HG02642 (cell line): ENCODE results near the gene ARNT2.

ENCODE experiments used
- ATAC-seq: cut with Tn5 transposase; IDR thresholded peaks from one replicate; pipeline ENCODE4 v1.9.1; 2021; ENCODE audit warnings: mild to moderate bottlenecking; ENCODE audit not compliant: unreplicated experiment, poor library complexity

ARNT2 gene

GRCh38 chr15:80567721-80568157 is 163.6 kb downstream of the ARNT2 start:
- no peak for ATAC-seq

- ATAC-seq = no peak
Measured at GRCh38 chr15:80568298-80568697, 164.1 kb downstream of the ARNT2 start.

GRCh38 chr15:80568876-80569605 is 164.9 kb downstream of the ARNT2 start:
- ATAC-seq = no peak

- ATAC-seq = no peak
Measured at GRCh38 chr15:80569656-80570055, 165.5 kb downstream of the ARNT2 start.

- no peak for ATAC-seq
Measured at GRCh38 chr15:80570553-80570952, 166.4 kb downstream of the ARNT2 start.

GRCh38 chr15:80572337-80572736 is 168.2 kb downstream of the ARNT2 start:
- ATAC-seq = no peak

- no peak for ATAC-seq
Measured at GRCh38 chr15:80573606-80574005, 169.4 kb downstream of the ARNT2 start.

- ATAC-seq = no peak
Measured at GRCh38 chr15:80574590-80574989, 170.4 kb downstream of the ARNT2 start.

- no peak for ATAC-seq
Measured at GRCh38 chr15:80576519-80577090, 172.4 kb downstream of the ARNT2 start.

GRCh38 chr15:80577552-80578205 is 173.5 kb downstream of the ARNT2 start:
- ATAC-seq = no peak

- no peak for ATAC-seq
Measured at GRCh38 chr15:80578206-80578595, 174.0 kb downstream of the ARNT2 start.

- no peak for ATAC-seq
Measured at GRCh38 chr15:80578871-80579270, 174.7 kb downstream of the ARNT2 start.

GRCh38 chr15:80579611-80580010 is 175.4 kb downstream of the ARNT2 start:
- ATAC-seq = no peak

GRCh38 chr15:80580106-80580505 is 175.9 kb downstream of the ARNT2 start:
- ATAC-seq = no peak

GRCh38 chr15:80580536-80581260 is 176.5 kb downstream of the ARNT2 start:
- ATAC-seq = no peak

GRCh38 chr15:80581976-80582375 is 177.8 kb downstream of the ARNT2 start:
- no peak for ATAC-seq

GRCh38 chr15:80582816-80583423 is 178.7 kb downstream of the ARNT2 start:
- ATAC-seq = no peak

GRCh38 chr15:80584561-80584964 is 180.4 kb downstream of the ARNT2 start:
- no peak for ATAC-seq

- no peak for ATAC-seq
Measured at GRCh38 chr15:80584973-80585525, 180.9 kb downstream of the ARNT2 start.

GRCh38 chr15:80585544-80586018 is 181.4 kb downstream of the ARNT2 start:
- no peak for ATAC-seq
